SU-DHL-6 (cell line): ENCODE data around the gene MAP2.

Source experiments
- H2AFZ ChIP-seq: fragments of 200-600 bp; sonication (generic); 2 replicates; pipeline ENCODE4 v1.6.1; 2014; ENCODE audit warnings: low read depth, mild to moderate bottlenecking, moderate library complexity, mixed read lengths, antibody characterized with exemption, low read length; ENCODE audit not compliant: severe bottlenecking
- H3F3A ChIP-seq: fragments of 200-600 bp; shearing (Covaris generic); 2 replicates; pipeline ENCODE4 v1.6.0; 2016; ENCODE audit warnings: antibody characterized with exemption, mild to moderate bottlenecking; ENCODE audit not compliant: insufficient read depth
- H3K27ac ChIP-seq: fragments of 200-600 bp; sonication (generic); 2 replicates; pipeline ENCODE4 v1.5.1; 2016; ENCODE audit warnings: low read depth, mild to moderate bottlenecking, low read length, moderate library complexity, mixed read lengths
- H3K27me3 ChIP-seq: fragments of 200-600 bp; sonication (generic), shearing (Covaris generic); 2 replicates; pipeline ENCODE4 v1.6.0; 2014; ENCODE audit warnings: mild to moderate bottlenecking, low read length
- H3K36me3 ChIP-seq: fragments of 200-600 bp; sonication (generic); 2 replicates; pipeline ENCODE4 v1.6.1; 2014; ENCODE audit warnings: mild to moderate bottlenecking, low read length, mixed read lengths
- H3K4me2 ChIP-seq: fragments of 300-600, 200-600 bp; shearing (Covaris generic), sonication (generic); 2 replicates; pipeline ENCODE4 v1.6.0; 2014; ENCODE audit warnings: low read length, low read depth, mild to moderate bottlenecking; ENCODE audit not compliant: poor library complexity, severe bottlenecking
- H3K4me3 ChIP-seq: fragments of 200-600 bp; sonication (generic); 2 replicates; pipeline ENCODE4 v1.5.1; 2014; ENCODE audit warnings: antibody characterized with exemption, low read length, mild to moderate bottlenecking, mixed read lengths; ENCODE audit not compliant: insufficient read depth, poor library complexity, severe bottlenecking
- H3K79me2 ChIP-seq: fragments of 200-600 bp; sonication (generic); 2 replicates; pipeline ENCODE4 v1.6.1; 2014; ENCODE audit warnings: mild to moderate bottlenecking, low read length, moderate library complexity; ENCODE audit not compliant: insufficient read depth
- H3K9ac ChIP-seq: fragments of 200-600 bp; sonication (generic); 2 replicates; pipeline ENCODE4 v1.7.0; 2014; ENCODE audit warnings: mild to moderate bottlenecking, low read length
- H3K9me2 ChIP-seq: fragments of 200-600 bp; sonication (generic); replicated peaks from 2 replicates; pipeline ENCODE4 v1.6.1; 2014; ENCODE audit warnings: low read length; ENCODE audit not compliant: insufficient read depth
- H3K9me3 ChIP-seq: fragments of 200-600 bp; sonication (generic); 2 replicates; pipeline ENCODE4 v1.6.1; 2014; ENCODE audit warnings: low read length, mixed read lengths; ENCODE audit not compliant: insufficient read depth
- H4K20me1 ChIP-seq: fragments of 200-600 bp; sonication (generic); 2 replicates; pipeline ENCODE4 v1.6.1; 2014; ENCODE audit warnings: low read depth, mild to moderate bottlenecking, antibody characterized with exemption, low read length, moderate library complexity, mixed read lengths
- EZH2phosphoT487 ChIP-seq: fragments of 200-600 bp; sonication (generic), shearing (Covaris generic); conservative IDR thresholded peaks from 2 replicates; pipeline ENCODE4 v1.6.1; 2018; ENCODE audit warnings: mild to moderate bottlenecking, antibody characterized with exemption, low read length, moderate library complexity, mixed read lengths
- TF ChIP-seq, protein P1 (sequence below): fragments of 200-600 bp; sonication (generic); IDR thresholded peaks from one replicate; pipeline ENCODE4 v1.5.1; 2017; ENCODE audit warnings: antibody characterized with exemption, mild to moderate bottlenecking, low read length, moderate library complexity; ENCODE audit not compliant: insufficient read depth, poor library complexity, severe bottlenecking

The MAP2 gene

DNA sequence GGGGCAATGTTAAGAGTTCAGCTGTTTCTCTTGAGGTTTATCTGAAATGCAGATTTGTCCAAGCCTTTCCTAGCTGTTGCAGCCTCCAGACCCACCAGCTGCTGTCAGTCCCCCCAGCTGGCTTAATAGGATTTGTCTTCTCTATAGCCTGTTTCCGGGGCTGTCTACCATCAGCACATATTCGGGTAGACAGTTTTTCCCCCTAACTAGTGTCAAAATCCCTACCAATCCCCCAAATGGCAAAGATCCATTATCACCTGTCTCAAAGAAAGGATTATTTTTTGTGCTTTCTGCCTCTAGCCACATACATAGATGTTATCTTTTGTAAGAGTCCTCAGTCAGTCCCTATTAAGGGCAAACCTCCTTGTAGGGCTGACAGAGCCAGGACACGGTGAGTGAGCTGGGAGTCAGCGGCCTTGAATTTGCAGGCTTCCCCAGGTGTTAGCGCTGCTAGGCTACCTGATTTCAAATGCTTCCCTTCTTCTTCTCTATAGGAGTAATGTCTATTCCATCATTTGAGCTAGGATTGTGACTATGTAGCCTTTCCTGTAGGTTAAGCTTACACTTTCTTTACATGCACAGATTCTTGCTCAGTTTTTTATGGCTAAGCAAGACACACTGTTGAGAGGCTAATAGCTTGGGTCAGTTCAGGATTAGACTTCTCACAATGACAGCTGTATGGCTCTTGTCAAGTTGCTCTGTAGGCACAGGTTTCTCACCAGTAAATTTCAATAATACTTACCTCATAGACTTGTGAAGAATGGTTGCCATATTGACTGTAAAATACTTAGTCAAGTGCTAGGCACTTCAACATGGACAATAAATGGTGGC lies 176.7 kb downstream of the MAP2 start:
- H3K9me3 ChIP-seq, result no peaks in the 10 kb centered on the region
- no peaks in the 10 kb centered on the region for H3K36me3 ChIP-seq
- H2AFZ ChIP-seq, result no peak overlapping the region
- H3K79me2 ChIP-seq, result no peaks in the 10 kb centered on the region
- H3K27ac ChIP-seq, result no peak overlapping the region
- H3K9ac ChIP-seq, result no peak overlapping the region
- no peak overlapping the region for H3K4me3 ChIP-seq
- H3K4me2 ChIP-seq, result no peak overlapping the region
- H3K27me3 ChIP-seq, result no peaks in the 10 kb centered on the region
- no peaks in the 10 kb centered on the region for H4K20me1 ChIP-seq
- no peaks in the 10 kb centered on the region for H3F3A ChIP-seq
- no peaks in the 10 kb centered on the region for H3K9me2 ChIP-seq
- TF ChIP-seq, protein P1, sequence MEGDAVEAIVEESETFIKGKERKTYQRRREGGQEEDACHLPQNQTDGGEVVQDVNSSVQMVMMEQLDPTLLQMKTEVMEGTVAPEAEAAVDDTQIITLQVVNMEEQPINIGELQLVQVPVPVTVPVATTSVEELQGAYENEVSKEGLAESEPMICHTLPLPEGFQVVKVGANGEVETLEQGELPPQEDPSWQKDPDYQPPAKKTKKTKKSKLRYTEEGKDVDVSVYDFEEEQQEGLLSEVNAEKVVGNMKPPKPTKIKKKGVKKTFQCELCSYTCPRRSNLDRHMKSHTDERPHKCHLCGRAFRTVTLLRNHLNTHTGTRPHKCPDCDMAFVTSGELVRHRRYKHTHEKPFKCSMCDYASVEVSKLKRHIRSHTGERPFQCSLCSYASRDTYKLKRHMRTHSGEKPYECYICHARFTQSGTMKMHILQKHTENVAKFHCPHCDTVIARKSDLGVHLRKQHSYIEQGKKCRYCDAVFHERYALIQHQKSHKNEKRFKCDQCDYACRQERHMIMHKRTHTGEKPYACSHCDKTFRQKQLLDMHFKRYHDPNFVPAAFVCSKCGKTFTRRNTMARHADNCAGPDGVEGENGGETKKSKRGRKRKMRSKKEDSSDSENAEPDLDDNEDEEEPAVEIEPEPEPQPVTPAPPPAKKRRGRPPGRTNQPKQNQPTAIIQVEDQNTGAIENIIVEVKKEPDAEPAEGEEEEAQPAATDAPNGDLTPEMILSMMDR, result no peak
- TF ChIP-seq EZH2phosphoT487, result no peak

DNA sequence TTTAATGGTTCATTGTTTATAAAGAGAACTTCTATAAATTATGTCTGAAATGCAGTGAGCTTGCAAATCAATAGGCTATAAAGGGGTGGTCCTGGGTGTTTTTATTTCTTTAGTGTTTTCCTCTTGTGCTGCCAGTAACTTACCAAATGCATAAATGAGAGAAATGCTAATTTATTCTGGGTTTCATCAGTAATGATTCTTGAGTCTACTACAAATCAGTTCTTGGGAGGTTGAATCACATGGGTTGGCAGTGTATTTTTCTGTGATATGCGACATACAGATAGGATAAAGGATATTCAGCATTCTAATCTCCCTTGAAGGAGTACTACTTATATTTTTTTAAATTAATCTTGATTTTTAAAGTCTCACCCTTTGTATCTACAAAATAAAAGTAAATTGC lies 177.7 kb downstream of the MAP2 start:
- Histone ChIP-seq H3K9ac (no peak overlapping the region), H3K4me3 (no peak overlapping the region), H3K4me2 (no peak overlapping the region), H3K27ac (no peak overlapping the region), H3K9me3 (no peaks in the 10 kb centered on the region), H4K20me1 (no peaks in the 10 kb centered on the region), H3K36me3 (no peaks in the 10 kb centered on the region), H3K9me2 (no peaks in the 10 kb centered on the region), H2AFZ (no peak overlapping the region), H3K27me3 (no peaks in the 10 kb centered on the region), H3K79me2 (no peaks in the 10 kb centered on the region), H3F3A (no peaks in the 10 kb centered on the region)
- TF ChIP-seq, protein P1, result no peak
- TF ChIP-seq EZH2phosphoT487, result no peak

DNA sequence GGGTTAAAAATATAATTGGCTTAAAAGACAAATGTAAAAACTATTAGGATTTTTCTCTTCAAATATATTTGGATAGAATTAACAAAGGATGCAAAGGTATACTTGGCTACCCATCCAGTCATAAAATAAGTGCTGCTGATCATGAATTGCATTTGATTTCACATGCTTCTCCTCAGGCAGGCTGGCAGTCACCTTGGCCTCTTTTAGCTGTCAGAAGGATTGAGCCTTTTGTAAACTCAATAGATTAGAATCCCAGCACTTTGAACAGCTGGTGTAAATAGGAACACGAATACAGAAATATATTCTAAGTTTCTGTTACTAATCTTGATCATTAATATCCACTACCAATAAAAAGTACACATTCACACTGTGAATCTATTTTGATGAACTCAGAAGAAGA lies 178.4 kb downstream of the MAP2 start:
- Histone ChIP-seq H3K36me3 (no peaks in the 10 kb centered on the region), H3K9me2 (no peaks in the 10 kb centered on the region), H2AFZ (no peak overlapping the region), H3F3A (no peaks in the 10 kb centered on the region), H3K27ac (no peak overlapping the region), H4K20me1 (no peaks in the 10 kb centered on the region), H3K27me3 (no peaks in the 10 kb centered on the region), H3K4me3 (no peak overlapping the region), H3K4me2 (no peak overlapping the region), H3K79me2 (no peaks in the 10 kb centered on the region), H3K9me3 (no peaks in the 10 kb centered on the region), H3K9ac (no peak overlapping the region)
- TF ChIP-seq EZH2phosphoT487, result no peak
- TF ChIP-seq, protein P1, result no peak
